Measurements from ENCODE around the gene FOXM1.

Gene FOXM1

DNA sequence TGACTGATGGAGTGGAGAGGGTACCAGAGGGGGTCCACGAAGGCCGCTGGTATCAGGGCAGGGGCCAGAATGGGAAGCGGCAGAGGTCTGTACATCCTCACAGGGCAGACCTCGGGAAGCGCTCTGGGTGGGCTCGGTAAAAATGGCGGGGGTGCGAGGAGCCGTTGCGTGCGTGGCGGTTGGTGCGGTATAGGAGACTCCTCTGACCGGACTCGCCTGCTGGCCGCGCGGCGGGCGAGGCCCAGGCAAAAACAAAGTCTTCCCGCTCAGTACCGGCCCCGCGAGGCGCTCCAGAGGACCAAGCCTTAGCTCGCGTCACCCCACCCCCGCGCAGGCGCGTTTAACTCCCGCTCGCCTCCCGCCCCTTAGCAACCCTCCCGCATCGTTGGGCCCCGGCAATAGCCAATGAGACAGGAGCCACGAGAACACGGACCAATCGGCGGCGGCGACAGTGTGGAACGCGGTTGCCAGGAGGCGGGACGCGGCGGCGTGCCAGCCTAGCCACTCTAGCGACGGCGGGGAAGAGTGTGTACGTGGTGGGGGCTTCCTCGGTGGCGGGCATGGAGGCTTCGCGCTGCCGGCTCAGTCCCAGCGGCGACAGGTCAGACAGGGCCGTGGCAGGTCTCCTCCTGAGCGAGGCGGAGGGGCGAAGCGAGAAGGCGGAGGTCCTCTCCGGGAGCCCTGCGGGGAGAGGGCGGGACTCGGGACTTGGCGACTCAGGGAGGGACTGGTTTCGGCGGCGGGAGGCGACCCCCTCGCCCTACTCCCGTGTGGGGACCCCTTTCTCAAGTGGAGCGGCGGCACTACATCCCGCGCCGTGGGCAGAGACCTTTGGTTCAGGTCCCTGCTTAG lies 13.6 kb upstream of the FOXM1 start, which contains the start of gene TULP3:
TULP3 (plus strand) TSS at position 504 of the 852 bp plus-strand sequence; CDS start at position 561, 57 bp downstream.
- DNase-seq (ENCODE audit: low read depth, low spot score) = peak; percentile 80
- peak within 1 kb of the TSS; percentile 99 for H3K4me3 ChIP-seq (ENCODE audit: low read depth, low read length)
- ChIA-PET CTCF (interaction anchor here (1.1 to 2.3 kb wide), 3 partner anchors 10 to 149 kb away, joined by 3 to 9 read pairs (median 5); no protein-coding TSS in a partner anchor), POLR2A (interaction anchor here (0.6 to 1.6 kb wide), 7 partner anchors 11 to 151 kb away, joined by 3 to 5 read pairs (median 3); partner anchors contain the start of gene TEAD4)
- peak; percentile 8 for TF ChIP-seq CTCF (IDR thresholded peaks at IDR 0.05; ENCODE audit: insufficient read depth, low read length, missing control alignments)

DNA sequence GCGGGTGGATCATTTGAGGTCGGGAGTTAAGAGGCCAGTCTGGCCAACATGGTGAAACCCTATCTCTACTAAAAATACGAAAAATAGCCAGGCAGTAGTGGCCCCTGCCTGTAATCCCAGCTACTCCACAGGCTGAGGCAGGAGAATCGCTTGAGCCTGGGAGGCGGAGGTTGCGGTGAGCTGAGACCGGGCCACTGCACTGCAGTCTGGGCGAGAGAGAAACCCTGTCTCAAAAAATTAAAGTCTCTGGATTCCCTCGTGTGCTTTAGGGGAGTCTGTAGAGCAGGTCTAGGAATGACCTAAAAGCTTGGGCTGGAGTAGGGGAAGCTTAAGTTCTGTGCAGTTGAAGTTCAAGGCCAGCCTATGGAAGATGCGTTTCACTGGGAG lies 13.0 kb upstream of the FOXM1 start:
- no peak for TF ChIP-seq CTCF (IDR thresholded peaks at IDR 0.05; ENCODE audit: insufficient read depth, low read length, missing control alignments)
- ChIA-PET POLR2A (interaction anchor here (1.0 to 1.1 kb wide), 2 partner anchors 10 to 152 kb away, joined by 3 to 5 read pairs; no protein-coding TSS in a partner anchor), CTCF (interaction anchor here (1.0 to 2.3 kb wide), 4 partner anchors 10 to 149 kb away, joined by 3 to 9 read pairs (median 4); no protein-coding TSS in a partner anchor)
- peak overlapping the region; percentile 66 for H3K4me3 ChIP-seq (ENCODE audit: low read depth, low read length)
- DNase-seq (ENCODE audit: low read depth, low spot score) = no peak

GRCh38 chr12:2886768-2887450 lies 9.9 kb upstream of the FOXM1 start:
- CTCF ChIA-PET = interaction anchor here (1.0 to 4.3 kb wide), 7 partner anchors 9 to 186 kb away, joined by 3 to 31 read pairs (median 17); partner anchors contain the start of genes FOXM1 and RHNO1
- DNase-seq (ENCODE audit: low read depth, low spot score) = no peak
- no peak overlapping the region for H3K4me3 ChIP-seq (ENCODE audit: low read depth, low read length)
- no peak for TF ChIP-seq CTCF (IDR thresholded peaks at IDR 0.05; ENCODE audit: insufficient read depth, low read length, missing control alignments)
- POLR2A ChIA-PET = no interaction called here

GRCh38 chr12:2884810-2885209 lies 7.8 kb upstream of the FOXM1 start:
- no peak overlapping the region for H3K4me3 ChIP-seq (ENCODE audit: low read depth, low read length)
- no peak for TF ChIP-seq CTCF (IDR thresholded peaks at IDR 0.05; ENCODE audit: insufficient read depth, low read length, missing control alignments)
- CTCF ChIA-PET = interaction anchor here (0.6 to 3.8 kb wide), 21 partner anchors 10 to 170 kb away, joined by 3 to 31 read pairs (median 4); no protein-coding TSS in a partner anchor
- POLR2A ChIA-PET = interaction anchor here (0.7 kb wide), 1 partner anchor 76 kb away, joined by 6 read pairs; no protein-coding TSS in a partner anchor
- DNase-seq (ENCODE audit: low read depth, low spot score) = no peak

GRCh38 chr12:2879853-2880252 lies 2.9 kb upstream of the FOXM1 start:
- no peak for DNase-seq (ENCODE audit: low read depth, low spot score)
- TF ChIP-seq CTCF (IDR thresholded peaks at IDR 0.05; ENCODE audit: insufficient read depth, low read length, missing control alignments) = no peak
- no peak overlapping the region for H3K4me3 ChIP-seq (ENCODE audit: low read depth, low read length)
- ChIA-PET CTCF (interaction anchor here (1.5 to 2.2 kb wide), 4 partner anchors 11 to 154 kb away, joined by 4 to 9 read pairs (median 6); partner anchors contain the start of gene TULP3), POLR2A (interaction anchor here (1.7 kb wide), 1 partner anchor 11 kb away, joined by 5 read pairs; the partner anchor contains the start of gene TULP3)
